DND-41 (cell line): Measurements from ENCODE around the gene RIPK4.

ENCODE experiments used
- CTCF ChIP-seq: IDR thresholded peaks from 2 replicates; pipeline ENCODE4 v1.5.1; 2012; ENCODE audit warnings: borderline replicate concordance, low read length, moderate library complexity, mild to moderate bottlenecking; ENCODE audit not compliant: poor library complexity, severe bottlenecking; ENCODE audit errors: extremely low read depth
- EZH2 ChIP-seq: IDR thresholded peaks from 3 replicates; pipeline ENCODE4 v1.6.1; 2012; ENCODE audit warnings: borderline replicate concordance, low read depth, mild to moderate bottlenecking, moderate library complexity, low read length, inconsistent platforms; ENCODE audit not compliant: severe bottlenecking

DNA sequence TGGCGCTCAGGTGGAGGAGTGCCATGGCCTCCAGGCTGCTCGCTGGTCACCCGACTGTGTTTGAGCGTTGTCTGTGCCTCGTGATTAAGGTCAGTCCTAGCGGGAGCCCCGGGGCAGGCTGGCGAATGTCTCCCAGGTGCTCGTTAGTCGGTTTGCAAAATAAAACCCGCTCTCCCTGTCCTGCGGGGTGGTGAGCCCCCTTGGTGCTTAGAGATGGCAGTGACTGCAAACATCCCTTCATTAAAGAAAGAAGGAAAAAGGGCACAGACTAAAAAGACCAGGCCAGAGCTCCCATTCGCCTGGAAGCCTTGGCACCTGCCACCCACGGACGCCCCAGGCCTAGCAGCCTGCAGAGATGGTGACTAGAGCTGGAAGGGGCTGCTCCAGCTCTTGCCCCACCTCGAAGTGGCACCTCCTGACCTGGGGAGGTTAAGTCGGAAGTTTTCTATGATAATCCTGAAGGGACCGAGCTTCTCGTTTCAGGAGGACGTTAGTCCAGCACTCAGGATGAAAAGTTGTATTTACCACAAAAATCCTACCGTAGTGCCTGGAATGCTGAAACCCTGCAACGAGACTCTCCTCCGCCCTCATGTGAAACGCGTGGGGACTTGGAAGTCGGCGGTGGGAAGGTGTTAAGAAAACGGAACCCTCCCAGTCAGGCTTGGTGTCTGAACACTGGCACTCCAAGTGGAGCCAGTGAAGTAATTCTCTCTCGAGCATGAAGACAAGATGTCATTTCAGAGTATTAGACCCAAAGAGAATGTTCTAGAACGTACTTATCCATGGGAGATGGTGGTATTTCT is 24.6 kb downstream of the RIPK4 start:
- TF ChIP-seq EZH2 = no peak
- no peak for TF ChIP-seq CTCF
